SH-SY5Y (cell line): Measurements from ENCODE around the gene KMT2A.

Experiments used
- GATA2 ChIP-seq: IDR thresholded peaks from 2 replicates; pipeline ENCODE4 v1.6.1; 2011; ENCODE audit warnings: mild to moderate bottlenecking, low read depth, low read length
- GATA3 ChIP-seq: IDR thresholded peaks from 2 replicates; pipeline ENCODE4 v1.6.1; 2011; ENCODE audit warnings: low read depth, mild to moderate bottlenecking, low read length, moderate library complexity

Gene KMT2A

GRCh38 chr11:118572061-118572980, 136.0 kb downstream of the KMT2A start, which contains the start of gene ARCN1:
Gene ARCN1, plus strand, starts transcription at chr11:118572409. Its CDS starts 139 bp downstream, at chr11:118572548.
- TF ChIP-seq GATA2 (no peak), GATA3 (no peak)

- TF ChIP-seq GATA2, result no peak
- TF ChIP-seq GATA3, result no peak
Observed at GRCh38 chr11:118572981-118573550, 136.8 kb downstream of the KMT2A start.

GRCh38 chr11:118574636-118575035, 138.3 kb downstream of the KMT2A start:
- no peak for TF ChIP-seq GATA2
- no peak for TF ChIP-seq GATA3
